ENCODE data around the gene DUS4L.

The DUS4L gene

GRCh38 chr7:107591421-107591820, 27.6 kb downstream of the DUS4L start:
- TF ChIP-seq CTCF (IDR thresholded peaks at IDR 0.05; ENCODE audit: borderline replicate concordance, insufficient read depth, low read depth, low read length) = no peak
- H3K4me3 ChIP-seq (ENCODE audit: low read depth, low read length) = no peak overlapping the region

- TF ChIP-seq CTCF (IDR thresholded peaks at IDR 0.05; ENCODE audit: borderline replicate concordance, insufficient read depth, low read depth, low read length) = no peak
- H3K4me3 ChIP-seq (ENCODE audit: low read depth, low read length) = no peak overlapping the region
Observed at GRCh38 chr7:107592361-107593024, 28.7 kb downstream of the DUS4L start.

- no peak overlapping the region for H3K4me3 ChIP-seq (ENCODE audit: low read depth, low read length)
- TF ChIP-seq CTCF (IDR thresholded peaks at IDR 0.05; ENCODE audit: borderline replicate concordance, insufficient read depth, low read depth, low read length) = no peak
Observed at GRCh38 chr7:107593025-107593410, 29.2 kb downstream of the DUS4L start.

GRCh38 chr7:107594961-107595737, 31.4 kb downstream of the DUS4L start:
- no peak for TF ChIP-seq CTCF (IDR thresholded peaks at IDR 0.05; ENCODE audit: borderline replicate concordance, insufficient read depth, low read depth, low read length)
- H3K4me3 ChIP-seq (ENCODE audit: low read depth, low read length) = no peak overlapping the region

- no peak overlapping the region for H3K4me3 ChIP-seq (ENCODE audit: low read depth, low read length)
- TF ChIP-seq CTCF (IDR thresholded peaks at IDR 0.05; ENCODE audit: borderline replicate concordance, insufficient read depth, low read depth, low read length) = no peak
Observed at GRCh38 chr7:107596881-107597581, 33.3 kb downstream of the DUS4L start.

- H3K4me3 ChIP-seq (ENCODE audit: low read depth, low read length) = no peak overlapping the region
- no peak for TF ChIP-seq CTCF (IDR thresholded peaks at IDR 0.05; ENCODE audit: borderline replicate concordance, insufficient read depth, low read depth, low read length)
Observed at GRCh38 chr7:107597582-107597916, 33.8 kb downstream of the DUS4L start.
